Measurements from ENCODE around the gene TMEM132A.

TMEM132A gene

GRCh38 chr11:60924110-60924905 lies at the start of gene TMEM132A:
TSS of gene TMEM132A (plus strand) at chr11:60924460. CDS start at chr11:60924634, 174 bp downstream.
- Mint-ChIP-seq H3K4me1 (peaks cover 17% of the 10 kb centered on the region), H3K36me3 (ENCODE audit: insufficient read depth) (peaks cover 19% of the 10 kb centered on the region), H3K9me3 (no peaks in the 10 kb centered on the region), H3K27me3 (peaks cover 35% of the 10 kb centered on the region), H3K27ac (ENCODE audit: low read depth) (no peak within 1 kb of the TSS), H3K4me3 (peak within 1 kb of the TSS; percentile 70)
- DNase-seq (ENCODE audit: low spot score in 2 of 2) (no peak), ATAC-seq (replicated peaks; ENCODE audit: extremely low read depth, poor library complexity, severe bottlenecking) (no peak)

- DNase-seq (ENCODE audit: low spot score in 2 of 2) (no peak), ATAC-seq (replicated peaks; ENCODE audit: extremely low read depth, poor library complexity, severe bottlenecking) (no peak)
- H3K9me3 Mint-ChIP-seq: no peaks in the 10 kb centered on the region
- H3K27me3 Mint-ChIP-seq: no peaks in the 10 kb centered on the region
- H3K4me1 Mint-ChIP-seq: peaks cover 18% of the 10 kb centered on the region
- peaks cover 17% of the 10 kb centered on the region for H3K36me3 Mint-ChIP-seq (ENCODE audit: insufficient read depth)
- no peak overlapping the region for H3K27ac Mint-ChIP-seq (ENCODE audit: low read depth)
- no peak overlapping the region for H3K4me3 Mint-ChIP-seq
These were observed 48.7 kb upstream of the TMEM132A start for GRCh38 chr11:60875366-60876167.

- DNase-seq (ENCODE audit: low spot score in 2 of 2) (no peak), ATAC-seq (replicated peaks; ENCODE audit: extremely low read depth, poor library complexity, severe bottlenecking) (no peak)
- Mint-ChIP-seq H3K4me3 (no peak overlapping the region), H3K9me3 (no peaks in the 10 kb centered on the region), H3K4me1 (peaks cover 14% of the 10 kb centered on the region), H3K27me3 (no peaks in the 10 kb centered on the region), H3K36me3 (ENCODE audit: insufficient read depth) (peaks cover 20% of the 10 kb centered on the region), H3K27ac (ENCODE audit: low read depth) (no peak overlapping the region)
These were observed 48.1 kb upstream of the TMEM132A start for GRCh38 chr11:60876168-60876485.

GRCh38 chr11:60878245-60879101 lies 45.8 kb upstream of the TMEM132A start:
- ATAC-seq (replicated peaks; ENCODE audit: extremely low read depth, poor library complexity, severe bottlenecking): no peak
- DNase-seq (ENCODE audit: low spot score in 2 of 2): no peak
- Mint-ChIP-seq H3K4me3 (no peak overlapping the region), H3K27ac (ENCODE audit: low read depth) (no peak overlapping the region), H3K36me3 (ENCODE audit: insufficient read depth) (peaks cover 23% of the 10 kb centered on the region), H3K27me3 (no peaks in the 10 kb centered on the region), H3K9me3 (no peaks in the 10 kb centered on the region), H3K4me1 (peaks cover 9% of the 10 kb centered on the region)

- no peaks in the 10 kb centered on the region for H3K9me3 Mint-ChIP-seq
- peaks cover 26% of the 10 kb centered on the region for H3K36me3 Mint-ChIP-seq (ENCODE audit: insufficient read depth)
- peaks cover 14% of the 10 kb centered on the region for H3K4me1 Mint-ChIP-seq
- H3K4me3 Mint-ChIP-seq: no peak overlapping the region
- ATAC-seq (replicated peaks; ENCODE audit: extremely low read depth, poor library complexity, severe bottlenecking): no peak
- H3K27ac Mint-ChIP-seq (ENCODE audit: low read depth): no peak overlapping the region
- DNase-seq (ENCODE audit: low spot score in 2 of 2): no peak
- H3K27me3 Mint-ChIP-seq: no peaks in the 10 kb centered on the region
These were observed 45.2 kb upstream of the TMEM132A start for GRCh38 chr11:60879104-60879503.

GRCh38 chr11:60879971-60880588 lies 44.2 kb upstream of the TMEM132A start:
- no peaks in the 10 kb centered on the region for H3K27me3 Mint-ChIP-seq
- H3K36me3 Mint-ChIP-seq (ENCODE audit: insufficient read depth): peaks cover 28% of the 10 kb centered on the region

GRCh38 chr11:60880643-60881282 lies 43.5 kb upstream of the TMEM132A start:
- H3K4me1 Mint-ChIP-seq: peaks cover 16% of the 10 kb centered on the region
- H3K36me3 Mint-ChIP-seq (ENCODE audit: insufficient read depth): peaks cover 28% of the 10 kb centered on the region
- ATAC-seq (replicated peaks; ENCODE audit: extremely low read depth, poor library complexity, severe bottlenecking) (no peak), DNase-seq (ENCODE audit: low spot score in 2 of 2) (no peak)
- no peak overlapping the region for H3K4me3 Mint-ChIP-seq
- H3K27ac Mint-ChIP-seq (ENCODE audit: low read depth): no peak overlapping the region
- H3K27me3 Mint-ChIP-seq: no peaks in the 10 kb centered on the region
- H3K9me3 Mint-ChIP-seq: no peaks in the 10 kb centered on the region

More at GRCh38 chr11:60879971-60880588, 44.2 kb upstream of the TMEM132A start:
- DNase-seq (ENCODE audit: low spot score in 2 of 2) (no peak), ATAC-seq (replicated peaks; ENCODE audit: extremely low read depth, poor library complexity, severe bottlenecking) (no peak)
- Mint-ChIP-seq H3K4me3 (no peak overlapping the region), H3K4me1 (peaks cover 16% of the 10 kb centered on the region), H3K9me3 (no peaks in the 10 kb centered on the region), H3K27ac (ENCODE audit: low read depth) (no peak overlapping the region)

- no peaks in the 10 kb centered on the region for H3K9me3 Mint-ChIP-seq
- DNase-seq (ENCODE audit: low spot score in 2 of 2) (no peak), ATAC-seq (replicated peaks; ENCODE audit: extremely low read depth, poor library complexity, severe bottlenecking) (peak; percentile 54)
- H3K4me1 Mint-ChIP-seq: peaks cover 10% of the 10 kb centered on the region
- no peaks in the 10 kb centered on the region for H3K27me3 Mint-ChIP-seq
- no peak overlapping the region for H3K4me3 Mint-ChIP-seq
- H3K36me3 Mint-ChIP-seq (ENCODE audit: insufficient read depth): peaks cover 17% of the 10 kb centered on the region
- no peak overlapping the region for H3K27ac Mint-ChIP-seq (ENCODE audit: low read depth)
These were observed 36.7 kb upstream of the TMEM132A start for GRCh38 chr11:60887556-60887955.

- H3K4me3 Mint-ChIP-seq: no peak overlapping the region
- no peaks in the 10 kb centered on the region for H3K4me1 Mint-ChIP-seq
- ATAC-seq (replicated peaks; ENCODE audit: extremely low read depth, poor library complexity, severe bottlenecking): no peak
- peak overlapping the region; percentile 80 for H3K27ac Mint-ChIP-seq (ENCODE audit: low read depth)
- no peaks in the 10 kb centered on the region for H3K27me3 Mint-ChIP-seq
- no peaks in the 10 kb centered on the region for H3K9me3 Mint-ChIP-seq
- peaks cover 20% of the 10 kb centered on the region for H3K36me3 Mint-ChIP-seq (ENCODE audit: insufficient read depth)
- no peak for DNase-seq (ENCODE audit: low spot score in 2 of 2)
These were observed 34.4 kb upstream of the TMEM132A start for GRCh38 chr11:60889869-60890311.

- Mint-ChIP-seq H3K9me3 (no peaks in the 10 kb centered on the region), H3K4me1 (no peaks in the 10 kb centered on the region), H3K36me3 (ENCODE audit: insufficient read depth) (peaks cover 29% of the 10 kb centered on the region), H3K27me3 (no peaks in the 10 kb centered on the region), H3K4me3 (no peak overlapping the region), H3K27ac (ENCODE audit: low read depth) (no peak overlapping the region)
- DNase-seq (ENCODE audit: low spot score in 2 of 2): no peak
- no peak for ATAC-seq (replicated peaks; ENCODE audit: extremely low read depth, poor library complexity, severe bottlenecking)
These were observed 33.6 kb upstream of the TMEM132A start for GRCh38 chr11:60890696-60891095.

GRCh38 chr11:60891103-60891741 lies 33.0 kb upstream of the TMEM132A start:
- Mint-ChIP-seq H3K9me3 (no peaks in the 10 kb centered on the region), H3K27ac (ENCODE audit: low read depth) (no peak overlapping the region), H3K4me3 (no peak overlapping the region), H3K36me3 (ENCODE audit: insufficient read depth) (peaks cover 32% of the 10 kb centered on the region), H3K27me3 (no peaks in the 10 kb centered on the region), H3K4me1 (no peaks in the 10 kb centered on the region)
- no peak for DNase-seq (ENCODE audit: low spot score in 2 of 2)
- no peak for ATAC-seq (replicated peaks; ENCODE audit: extremely low read depth, poor library complexity, severe bottlenecking)

Measured in central memory CD8-positive, alpha-beta T cell (primary cell).